GM06990 (cell line): ENCODE measurements around the gene C9orf78.
A peak's percentile ranks its signal among the peaks of the same experiment; 100 is the strongest.
"Not testable (repeated sequence)": the region's sequence is repeated elsewhere in the genome, so short reads cannot be mapped to it uniquely, and the experiment has no call there.

Experiments used
- DNase-seq: peaks from one replicate; pipeline ENCODE4 v3.0.0-alpha.2; 2011; ENCODE audit not compliant: insufficient read length; ENCODE audit errors: extremely low read depth
- H3K27me3 ChIP-seq: replicated peaks from 2 replicates; pipeline ENCODE4 v1.6.0; 2011; ENCODE audit warnings: low read length; ENCODE audit not compliant: control insufficient read depth, insufficient read depth
- H3K36me3 ChIP-seq: 2 replicates; pipeline ENCODE4 v1.5.1; 2011; ENCODE audit warnings: low read length; ENCODE audit not compliant: control insufficient read depth, insufficient read depth
- H3K4me3 ChIP-seq: replicated peaks from 2 replicates; pipeline ENCODE4 v1.5.1; 2011; ENCODE audit warnings: low read depth, mild to moderate bottlenecking, control low read depth, low read length
- CTCF ChIP-seq: IDR thresholded peaks from 2 replicates; pipeline ENCODE4 v1.5.1; 2011; ENCODE audit warnings: low read length, control low read depth, mild to moderate bottlenecking, inconsistent platforms; ENCODE audit not compliant: insufficient read depth, poor library complexity, severe bottlenecking

The C9orf78 gene

DNA sequence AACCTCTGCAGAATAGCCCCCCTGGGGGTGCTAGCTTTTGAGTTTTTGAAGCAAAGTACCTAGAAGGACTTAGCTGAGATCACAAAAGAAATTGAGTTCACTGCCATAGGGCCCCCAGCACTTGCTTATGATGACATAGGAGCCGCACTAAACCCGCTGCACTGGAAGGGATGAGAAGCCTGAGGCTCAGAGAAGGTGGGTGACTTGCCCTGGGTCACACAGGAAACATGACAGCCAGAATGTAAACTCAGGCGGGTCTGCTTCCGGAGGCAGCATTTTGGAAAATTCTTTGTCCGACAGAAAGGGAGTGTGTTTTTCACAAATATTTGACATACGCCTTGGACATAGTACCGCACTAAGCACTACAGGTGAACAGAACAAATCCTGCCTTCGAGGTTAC, 40.5 kb downstream of the C9orf78 start:
- no peak for DNase-seq
- no peaks in the 10 kb centered on the region for H3K36me3 ChIP-seq
- no peak for TF ChIP-seq CTCF
- H3K4me3 ChIP-seq, result no peak overlapping the region
- no peaks in the 10 kb centered on the region for H3K27me3 ChIP-seq

DNA sequence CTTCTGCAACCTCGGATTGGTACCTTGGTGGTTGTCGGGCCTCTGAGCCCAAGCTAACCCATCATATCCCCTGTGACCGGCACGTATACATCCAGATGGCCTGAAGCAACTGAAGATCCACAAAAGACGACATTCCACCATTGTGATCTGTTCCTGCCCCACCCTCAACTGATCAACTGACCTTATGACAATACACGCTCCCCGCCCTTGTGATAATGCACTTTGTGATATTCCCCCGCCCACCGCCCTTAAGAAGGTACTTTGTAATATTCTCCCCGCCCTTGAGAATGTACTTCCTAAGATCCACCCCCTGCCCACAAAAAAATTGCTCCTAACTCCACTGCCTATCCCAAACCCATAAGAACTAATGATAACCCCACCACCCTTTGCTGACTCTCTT, 48.6 kb downstream of the C9orf78 start:
- no peak for TF ChIP-seq CTCF
- Histone ChIP-seq H3K27me3 (no peaks in the 10 kb centered on the region), H3K36me3 (no peaks in the 10 kb centered on the region), H3K4me3 (no peak overlapping the region)
- no peak for DNase-seq

DNA sequence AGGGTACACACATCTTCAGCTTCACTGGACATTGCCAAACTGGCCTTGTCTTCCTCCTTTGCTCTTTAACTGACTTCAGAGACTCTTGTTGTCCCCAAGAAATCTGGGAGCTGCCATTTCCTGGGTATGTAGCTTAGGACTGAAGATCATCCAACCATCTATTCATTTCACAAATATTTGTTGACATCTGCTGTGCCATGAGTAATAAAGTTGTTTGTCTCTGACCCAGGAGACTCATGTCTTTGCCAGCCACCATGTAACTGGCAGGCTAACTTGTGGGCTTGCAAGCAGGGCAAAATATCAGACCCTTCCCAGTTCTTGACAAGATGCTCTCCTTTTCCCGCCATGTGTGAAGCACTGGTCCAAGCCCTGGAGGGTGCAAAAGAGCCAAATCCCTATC, 49.2 kb downstream of the C9orf78 start:
- Histone ChIP-seq H3K27me3 (no peaks in the 10 kb centered on the region), H3K4me3 (no peak overlapping the region), H3K36me3 (no peaks in the 10 kb centered on the region)
- no peak for TF ChIP-seq CTCF
- no peak for DNase-seq

GRCh38 chr9:129784970-129785369, 50.1 kb downstream of the C9orf78 start:
- not testable (repeated sequence) for H3K36me3 ChIP-seq, H3K27me3 ChIP-seq, DNase-seq, H3K4me3 ChIP-seq

- Histone ChIP-seq H3K27me3 (no peaks in the 10 kb centered on the region), H3K4me3 (no peak overlapping the region), H3K36me3 (no peaks in the 10 kb centered on the region)
- peak; percentile 35 for DNase-seq
- TF ChIP-seq CTCF, result peak; percentile 86
These were observed 51.3 kb downstream of the C9orf78 start for GRCh38 chr9:129783516-129784361.

DNA sequence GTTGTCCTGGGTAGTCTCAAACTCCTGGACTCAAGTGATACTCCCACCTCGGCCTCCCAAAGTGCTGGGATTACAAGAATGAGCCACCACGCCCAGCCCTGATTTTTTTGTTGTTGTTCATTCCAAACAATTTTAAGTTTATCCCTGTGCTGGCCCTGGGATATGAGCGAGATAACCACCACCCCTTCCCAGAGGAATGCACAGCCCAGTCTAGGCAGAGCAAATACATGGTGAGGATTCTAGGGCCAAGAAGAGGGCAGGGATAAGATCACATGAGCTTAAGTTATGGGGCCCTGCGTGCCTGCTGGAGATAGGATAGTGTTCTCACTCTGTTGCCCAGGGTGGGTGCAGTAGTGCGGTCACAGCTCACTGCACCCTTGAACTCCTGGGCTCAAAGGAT, 53.1 kb downstream of the C9orf78 start:
- DNase-seq, result no peak
- TF ChIP-seq CTCF, result no peak
- H3K36me3 ChIP-seq, result no peaks in the 10 kb centered on the region
- no peak overlapping the region for H3K4me3 ChIP-seq
- H3K27me3 ChIP-seq, result peaks cover 2% of the 10 kb centered on the region
